GM23248 (cell line): ENCODE data around the gene MRPL40. TPM values are rescaled to one million over a fixed set of nuclear protein-coding genes. Genes with fewer than 3 reads are reported as not detected.

Experiments
- DNase-seq: peaks from one replicate; pipeline ENCODE4 v3.0.0-alpha.2; 2015
- H2AFZ ChIP-seq: fragments of 200-600 bp; sonication (generic); 2 replicates; pipeline ENCODE4 v1.6.1; 2016; ENCODE audit warnings: antibody characterized with exemption
- H3F3A ChIP-seq: fragments of 200-600 bp; sonication (generic); 2 replicates; pipeline ENCODE4 v1.6.1; 2016; ENCODE audit warnings: mild to moderate bottlenecking, antibody characterized with exemption, mixed run types; ENCODE audit not compliant: insufficient read depth
- H3K27ac ChIP-seq: fragments of 200-600 bp; sonication (generic); 2 replicates; pipeline ENCODE4 v1.5.1; 2016; ENCODE audit warnings: mild to moderate bottlenecking
- H3K27me3 ChIP-seq: fragments of 200-600 bp; sonication (generic); replicated peaks from 2 replicates; pipeline ENCODE4 v1.6.1; 2016; ENCODE audit warnings: mild to moderate bottlenecking; ENCODE audit not compliant: insufficient read depth
- H3K36me3 ChIP-seq: fragments of 200-600 bp; sonication (generic); 2 replicates; pipeline ENCODE4 v1.6.1; 2016; ENCODE audit warnings: low read depth, mild to moderate bottlenecking
- H3K4me1 ChIP-seq: fragments of 200-600 bp; sonication (generic); 2 replicates; pipeline ENCODE4 v1.6.1; 2016; ENCODE audit warnings: mild to moderate bottlenecking; ENCODE audit not compliant: insufficient read depth
- H3K4me2 ChIP-seq: fragments of 200-600 bp; sonication (generic); one replicate; pipeline ENCODE4 v1.6.1; 2016; ENCODE audit warnings: mild to moderate bottlenecking; ENCODE audit not compliant: unreplicated experiment
- H3K4me3 ChIP-seq: fragments of 200-600 bp; sonication (generic); 2 replicates; pipeline ENCODE4 v1.5.1; 2016; ENCODE audit warnings: mild to moderate bottlenecking
- H3K79me2 ChIP-seq: fragments of 200-600 bp; sonication (generic); 2 replicates; pipeline ENCODE4 v1.6.1; 2016; ENCODE audit warnings: mild to moderate bottlenecking; ENCODE audit not compliant: insufficient read depth
- H3K9ac ChIP-seq: fragments of 200-600 bp; sonication (generic); 2 replicates; pipeline ENCODE4 v1.6.1; 2016; ENCODE audit warnings: mild to moderate bottlenecking
- H3K9me2 ChIP-seq: fragments of 200-600 bp; sonication (generic); 2 replicates; pipeline ENCODE4 v1.6.1; 2016; ENCODE audit warnings: mixed run types, mild to moderate bottlenecking, moderate library complexity; ENCODE audit not compliant: insufficient read depth
- H3K9me3 ChIP-seq: fragments of 200-600 bp; sonication (generic); one replicate; pipeline ENCODE4 v1.6.1; 2017; ENCODE audit warnings: low read depth
- H4K20me1 ChIP-seq: fragments of 200-600 bp; sonication (generic); 2 replicates; pipeline ENCODE4 v1.6.0; 2016; ENCODE audit not compliant: insufficient read depth
- EZH2 ChIP-seq: fragments of 200-600 bp; sonication (generic); IDR thresholded peaks from 2 replicates; pipeline ENCODE4 v1.6.1; 2018; ENCODE audit warnings: antibody characterized with exemption, mild to moderate bottlenecking; ENCODE audit not compliant: insufficient read depth, poor library complexity, severe bottlenecking
- EZH2phosphoT487 ChIP-seq: fragments of 200-600 bp; sonication (generic); IDR thresholded peaks from 2 replicates; pipeline ENCODE4 v1.6.1; 2018; ENCODE audit warnings: antibody characterized with exemption, moderate library complexity, mild to moderate bottlenecking, low read depth; ENCODE audit not compliant: insufficient read depth
- WGBS, 2 experiments: methylation state at CpG; one replicate each; pipeline ENCODE4 v1.1.6; 2015 to 2017; ENCODE audit warnings: low lambda C conversion rate in 2 of 2, low coverage in 1 of 2; ENCODE audit errors: missing lambda C conversion rate in 2 of 2; 5-methylcytosine and 5-hydroxymethylcytosine counted together
- in situ Hi-C: fragments of 300-500 bp; cut with MboI; formaldehyde crosslinking; loops from 2 replicates; pipeline ENCODE4 v1.15.0; 2020
- polyA plus RNA-seq: library from polyadenylated mRNA; unstranded; fragments of >200 nt; fragmentation: Nextera tagmentation; extraction: Ambion mirVana; gene quantifications from 2 replicates; pipeline ENCODE4 v1.2.1, GENCODE V29; 2016
- total RNA-seq: library from RNA; depleted of rRNA; stranded (reverse); fragments of >200 nt; shearing (Covaris generic); gene quantifications from 2 replicates; pipeline ENCODE4 v1.2.3, GENCODE V29; 2014

Gene MRPL40
- total and polyA plus RNA-seq, 2 experiments from 2014 or later, result 37.6 to 81.9 TPM

DNA sequence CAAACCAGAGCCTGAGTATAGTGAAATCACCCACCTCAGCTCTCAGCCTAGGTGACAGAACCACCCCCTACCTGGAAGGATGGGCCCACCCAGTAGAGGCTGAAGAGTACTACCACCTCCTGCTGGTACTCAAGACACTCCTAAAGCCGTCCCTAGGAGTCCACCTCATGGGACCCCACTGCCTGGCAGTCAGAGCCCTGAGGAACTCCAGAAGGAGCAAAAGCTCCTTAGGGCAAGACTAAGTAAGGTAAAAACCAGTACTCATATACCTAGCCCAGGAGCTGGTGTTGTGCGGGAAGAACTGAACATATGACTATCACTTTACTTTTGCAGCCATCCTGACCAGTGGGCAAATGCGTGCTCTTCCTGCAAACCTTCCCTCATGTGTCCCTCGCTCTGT is 37.1 kb upstream of the MRPL40 start:
- no peak overlapping the region for H2AFZ ChIP-seq
- WGBS, 2 experiments, result 93 to 99% methylated on average over 4 of the region's 4 CpGs
- H3K9me2 ChIP-seq, result no peaks in the 10 kb centered on the region
- H3K79me2 ChIP-seq, result no peaks in the 10 kb centered on the region
- peaks cover 36% of the 10 kb centered on the region; the same call in 1 of the 2 replicates for H3K36me3 ChIP-seq
- no peak overlapping the region for H3K27ac ChIP-seq
- in situ Hi-C loops, result no loop called here
- H3K9me3 ChIP-seq, result no peaks in the 10 kb centered on the region
- no peak for TF ChIP-seq EZH2phosphoT487
- TF ChIP-seq EZH2, result no peak
- H3K4me2 ChIP-seq, result no peak overlapping the region
- DNase-seq, result no peak
- H3K4me1 ChIP-seq, result no peaks in the 10 kb centered on the region
- H3K4me3 ChIP-seq, result no peak overlapping the region
- H3K27me3 ChIP-seq, result no peaks in the 10 kb centered on the region
- no peaks in the 10 kb centered on the region for H4K20me1 ChIP-seq
- no peak overlapping the region for H3K9ac ChIP-seq
- no peaks in the 10 kb centered on the region for H3F3A ChIP-seq

GRCh38 chr22:19396561-19396933 is 35.8 kb upstream of the MRPL40 start:
- no peak overlapping the region for H3K9ac ChIP-seq
- no peaks in the 10 kb centered on the region for H3K4me1 ChIP-seq
- 82 to 83% methylated on average over 6 of the region's 6 CpGs for WGBS, 2 experiments
- DNase-seq, result no peak
- in situ Hi-C loops, result no loop called here
- H2AFZ ChIP-seq, result no peak overlapping the region
- no peaks in the 10 kb centered on the region for H3K9me2 ChIP-seq
- H3K27ac ChIP-seq, result no peak overlapping the region
- H3K4me3 ChIP-seq, result no peak overlapping the region
- no peaks in the 10 kb centered on the region for H4K20me1 ChIP-seq
- H3K27me3 ChIP-seq, result no peaks in the 10 kb centered on the region
- TF ChIP-seq EZH2phosphoT487 (no peak), EZH2 (no peak)
- H3F3A ChIP-seq, result no peaks in the 10 kb centered on the region
- H3K36me3 ChIP-seq, result peaks cover 30% of the 10 kb centered on the region; the same call in 1 of the 2 replicates
- H3K4me2 ChIP-seq, result no peak overlapping the region
- 0 out of 2 replicates have a peak, but pooled peaks cover 3% of the 10 kb centered on the region for H3K79me2 ChIP-seq
- H3K9me3 ChIP-seq, result no peaks in the 10 kb centered on the region

DNA sequence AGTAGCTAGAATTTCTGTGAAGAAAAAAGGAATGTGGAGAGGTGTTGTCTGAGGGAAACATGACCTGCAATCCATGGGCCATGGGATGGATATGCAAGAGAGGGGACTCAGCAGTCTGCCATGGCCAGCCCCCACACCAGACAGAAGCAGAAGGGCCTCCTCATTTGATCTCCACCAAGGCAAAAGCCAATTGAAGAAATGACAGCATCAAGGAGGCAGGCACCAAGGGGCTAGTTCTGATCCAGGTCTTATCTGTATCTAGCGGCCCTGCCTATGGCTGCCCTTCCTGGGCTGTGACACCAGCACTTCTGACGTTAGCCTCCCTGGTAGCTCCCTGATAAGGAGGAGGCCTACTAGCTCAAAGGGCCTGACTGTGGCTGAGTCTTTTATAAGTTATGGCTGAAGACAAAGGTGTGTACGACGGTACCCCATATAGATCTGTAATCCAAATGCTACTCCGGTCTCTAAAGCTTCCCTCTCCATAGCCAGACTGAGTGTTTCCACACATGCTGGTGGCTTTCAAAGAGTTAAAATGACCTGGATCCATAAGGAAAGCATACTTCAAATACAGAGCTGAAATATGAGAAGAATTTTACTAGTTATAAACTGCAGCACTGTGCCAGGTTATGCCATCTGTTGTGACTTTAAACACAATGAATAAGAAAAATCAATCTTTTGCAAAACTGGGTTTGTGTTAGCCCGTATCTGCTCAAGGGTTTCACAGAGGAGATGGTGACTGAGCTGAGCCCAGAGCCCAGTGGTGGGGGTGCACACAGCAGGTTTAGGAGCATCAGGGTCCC is 35.2 kb upstream of the MRPL40 start:
- Histone ChIP-seq H3K4me3 (no peak overlapping the region), H3K4me1 (no peaks in the 10 kb centered on the region), H2AFZ (no peak overlapping the region), H3K9me3 (no peaks in the 10 kb centered on the region), H3K27ac (no peak overlapping the region), H3F3A (no peaks in the 10 kb centered on the region), H3K79me2 (0 out of 2 replicates have a peak, but pooled peaks cover 9% of the 10 kb centered on the region), H3K4me2 (no peak overlapping the region), H3K27me3 (no peaks in the 10 kb centered on the region), H4K20me1 (no peaks in the 10 kb centered on the region), H3K9me2 (no peaks in the 10 kb centered on the region), H3K36me3 (peaks cover 31% of the 10 kb centered on the region; the same call in 1 of the 2 replicates), H3K9ac (no peak overlapping the region)
- 98 to 99% methylated on average over 6 of the region's 6 CpGs for WGBS, 2 experiments
- TF ChIP-seq EZH2phosphoT487, result no peak
- no peak for TF ChIP-seq EZH2
- in situ Hi-C loops, result no loop called here
- no peak for DNase-seq

DNA sequence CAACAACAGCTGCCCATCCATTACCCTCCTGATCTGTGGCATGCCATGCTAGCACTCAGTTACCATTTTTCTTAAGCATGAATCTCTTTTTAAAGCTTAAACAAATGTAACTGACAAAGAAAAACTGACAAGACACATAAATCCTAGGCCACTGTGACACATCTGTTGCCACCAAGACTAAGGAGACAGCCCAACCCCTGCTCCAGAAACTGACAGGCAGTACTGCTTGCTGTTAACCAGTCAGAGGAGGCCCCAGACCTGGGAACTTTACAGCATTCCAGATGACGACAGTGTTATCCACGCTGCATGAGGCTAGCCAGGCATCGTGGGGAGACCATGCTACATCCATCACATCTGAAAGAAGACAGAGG is 34.6 kb upstream of the MRPL40 start:
- H3K27me3 ChIP-seq, result no peaks in the 10 kb centered on the region
- no peak overlapping the region for H3K9ac ChIP-seq
- H3K4me3 ChIP-seq, result no peak overlapping the region
- no peak for DNase-seq
- no peak for TF ChIP-seq EZH2
- in situ Hi-C loops, result no loop called here
- H4K20me1 ChIP-seq, result no peaks in the 10 kb centered on the region
- H3K4me1 ChIP-seq, result no peaks in the 10 kb centered on the region
- 73 to 81% methylated on average over 3 of the region's 3 CpGs for WGBS, 2 experiments
- H2AFZ ChIP-seq, result no peak overlapping the region
- no peak overlapping the region for H3K27ac ChIP-seq
- no peaks in the 10 kb centered on the region for H3F3A ChIP-seq
- no peaks in the 10 kb centered on the region for H3K9me2 ChIP-seq
- H3K9me3 ChIP-seq, result no peaks in the 10 kb centered on the region
- H3K4me2 ChIP-seq, result no peak overlapping the region
- H3K79me2 ChIP-seq, result peaks cover 13% of the 10 kb centered on the region; the same call in 1 of the 2 replicates
- H3K36me3 ChIP-seq, result peaks cover 36% of the 10 kb centered on the region; the same call in 1 of the 2 replicates
